Measurements from ENCODE around the gene ABLIM1. TPM values are rescaled to one million over a fixed set of nuclear protein-coding genes. Genes with fewer than 3 reads are reported as not detected.
A peak's percentile ranks its signal among the peaks of the same experiment; 100 is the strongest.

ABLIM1 gene
- total RNA-seq, 3 donors from 2014 or later, result 89.0 to 216 (median 131) TPM

- Histone ChIP-seq H3K27me3 (no peaks in the 10 kb centered on the region), H3K9me3 (no peaks in the 10 kb centered on the region), H3K4me1 (peaks cover 0 to 15% of the 10 kb centered on the region in 2 donors), H3K27ac (peak overlapping the region; percentile 41 to 90), H3K36me3 (no peaks in the 10 kb centered on the region), H3K4me3 (peak overlapping the region in 2 of 3 donors; percentile 28 to 60)
- DNase-seq (ENCODE audit: low spot score in 2 of 2), result no peak
- TF ChIP-seq, protein P1, sequence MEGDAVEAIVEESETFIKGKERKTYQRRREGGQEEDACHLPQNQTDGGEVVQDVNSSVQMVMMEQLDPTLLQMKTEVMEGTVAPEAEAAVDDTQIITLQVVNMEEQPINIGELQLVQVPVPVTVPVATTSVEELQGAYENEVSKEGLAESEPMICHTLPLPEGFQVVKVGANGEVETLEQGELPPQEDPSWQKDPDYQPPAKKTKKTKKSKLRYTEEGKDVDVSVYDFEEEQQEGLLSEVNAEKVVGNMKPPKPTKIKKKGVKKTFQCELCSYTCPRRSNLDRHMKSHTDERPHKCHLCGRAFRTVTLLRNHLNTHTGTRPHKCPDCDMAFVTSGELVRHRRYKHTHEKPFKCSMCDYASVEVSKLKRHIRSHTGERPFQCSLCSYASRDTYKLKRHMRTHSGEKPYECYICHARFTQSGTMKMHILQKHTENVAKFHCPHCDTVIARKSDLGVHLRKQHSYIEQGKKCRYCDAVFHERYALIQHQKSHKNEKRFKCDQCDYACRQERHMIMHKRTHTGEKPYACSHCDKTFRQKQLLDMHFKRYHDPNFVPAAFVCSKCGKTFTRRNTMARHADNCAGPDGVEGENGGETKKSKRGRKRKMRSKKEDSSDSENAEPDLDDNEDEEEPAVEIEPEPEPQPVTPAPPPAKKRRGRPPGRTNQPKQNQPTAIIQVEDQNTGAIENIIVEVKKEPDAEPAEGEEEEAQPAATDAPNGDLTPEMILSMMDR (IDR thresholded peaks at IDR 0.05), result no peak
- TF ChIP-seq POLR2AphosphoS5 (IDR thresholded peaks at IDR 0.05), result peak in 1 of 3 donors; percentile 17
- no peak for TF ChIP-seq POLR2A (IDR thresholded peaks at IDR 0.05)
- intact Hi-C loops (cut with DNase I; ENCODE audit: low total_unique reads), result no loop called here
Observed at GRCh38 chr10:114681542-114681941, 23.5 kb upstream of the ABLIM1 start.

DNA sequence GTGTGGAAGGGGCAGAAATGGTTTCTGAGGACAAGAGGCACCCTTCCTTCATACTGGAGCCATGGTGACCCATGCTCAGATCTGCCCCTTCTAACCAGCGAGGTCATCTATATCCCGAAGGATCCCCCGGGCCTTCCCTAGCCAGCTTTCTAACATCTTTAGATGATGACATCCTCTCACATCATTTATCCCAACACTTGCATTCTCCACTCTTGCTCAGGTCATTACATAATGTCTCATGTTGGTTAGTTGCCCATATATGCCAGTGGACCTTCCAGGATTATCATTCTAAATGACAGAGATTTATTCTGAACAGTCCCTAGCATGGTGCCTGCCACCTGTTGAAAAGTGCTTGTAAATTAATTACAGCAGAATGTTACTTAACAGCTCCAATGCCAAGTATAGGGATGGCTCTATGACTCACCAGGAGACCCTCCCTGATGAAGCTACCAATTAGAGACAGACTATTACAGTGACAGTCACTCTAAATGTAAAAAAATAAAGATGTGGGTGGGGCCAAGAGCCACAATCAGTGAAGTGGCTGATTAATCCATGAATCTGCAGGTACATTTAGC lies 22.6 kb upstream of the ABLIM1 start:
- intact Hi-C loops (cut with DNase I; ENCODE audit: low total_unique reads), result no loop called here
- H3K4me1 ChIP-seq, result peaks cover 0 to 15% of the 10 kb centered on the region in 2 donors
- no peak overlapping the region for H3K4me3 ChIP-seq
- peak overlapping the region in 1 of 2 donors; percentile 90 for H3K27ac ChIP-seq
- H3K27me3 ChIP-seq, result no peaks in the 10 kb centered on the region
- DNase-seq (ENCODE audit: low spot score in 2 of 2), result no peak
- H3K9me3 ChIP-seq, result no peaks in the 10 kb centered on the region
- H3K36me3 ChIP-seq, result no peaks in the 10 kb centered on the region
- TF ChIP-seq POLR2A (IDR thresholded peaks at IDR 0.05), result no peak
- TF ChIP-seq, protein P1 (IDR thresholded peaks at IDR 0.05), result no peak
- TF ChIP-seq POLR2AphosphoS5 (IDR thresholded peaks at IDR 0.05), result no peak

DNA sequence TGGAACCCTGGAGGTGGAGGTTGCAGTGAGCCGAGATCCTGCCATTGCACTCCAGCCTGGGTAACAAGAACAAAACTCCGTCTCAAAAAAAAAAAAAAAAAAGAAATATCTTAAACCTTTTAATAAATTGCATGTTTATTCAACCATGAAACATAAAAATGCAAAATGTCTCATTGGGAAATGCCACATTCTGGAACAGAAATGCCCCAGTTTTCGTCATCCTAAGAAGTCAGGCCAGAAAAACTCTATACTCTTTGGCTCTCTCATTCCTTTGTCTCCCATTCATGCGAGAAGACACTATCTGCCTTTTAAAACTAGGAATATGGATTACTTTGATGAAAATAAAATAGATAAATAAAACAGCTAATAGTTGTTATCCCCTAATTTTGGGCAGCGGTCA lies 21.5 kb upstream of the ABLIM1 start:
- no peak for TF ChIP-seq POLR2AphosphoS5 (IDR thresholded peaks at IDR 0.05)
- TF ChIP-seq, protein P1 (IDR thresholded peaks at IDR 0.05), result no peak
- TF ChIP-seq POLR2A (IDR thresholded peaks at IDR 0.05), result no peak
- intact Hi-C loops (cut with DNase I; ENCODE audit: low total_unique reads), result no loop called here
- Histone ChIP-seq H3K4me1 (peaks cover 0 to 7% of the 10 kb centered on the region in 2 donors), H3K27me3 (no peaks in the 10 kb centered on the region), H3K4me3 (no peak overlapping the region), H3K9me3 (no peaks in the 10 kb centered on the region), H3K36me3 (no peaks in the 10 kb centered on the region), H3K27ac (no peak overlapping the region)
- DNase-seq (ENCODE audit: low spot score in 2 of 2), result no peak

DNA sequence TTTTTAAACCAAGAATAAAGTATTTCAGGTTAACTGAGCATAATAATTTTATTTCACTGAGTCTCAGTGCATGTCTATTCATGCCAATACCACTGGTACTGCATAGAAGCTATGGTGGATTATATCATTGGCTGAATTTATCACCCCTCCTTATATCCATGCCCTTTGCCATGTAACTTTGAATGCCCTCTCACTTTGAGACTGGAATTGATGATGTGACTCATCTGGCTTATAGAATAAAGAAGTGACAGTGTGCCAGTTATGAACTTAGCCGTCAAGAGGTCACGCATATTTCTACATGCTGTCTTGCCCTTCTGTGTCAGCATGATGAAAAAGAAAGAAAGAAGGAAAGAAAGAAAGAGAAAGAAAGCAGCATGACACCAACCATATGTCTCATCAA lies 20.7 kb upstream of the ABLIM1 start:
- Histone ChIP-seq H3K36me3 (no peaks in the 10 kb centered on the region), H3K27me3 (no peaks in the 10 kb centered on the region), H3K9me3 (no peaks in the 10 kb centered on the region), H3K4me3 (no peak overlapping the region), H3K27ac (peak overlapping the region in 1 of 2 donors; percentile 40), H3K4me1 (peaks cover 0 to 4% of the 10 kb centered on the region in 2 donors)
- DNase-seq (ENCODE audit: low spot score in 2 of 2), result no peak
- intact Hi-C loops (cut with DNase I; ENCODE audit: low total_unique reads), result no loop called here
- TF ChIP-seq, protein P1 (IDR thresholded peaks at IDR 0.05), result no peak
- TF ChIP-seq POLR2A (IDR thresholded peaks at IDR 0.05), result no peak
- no peak for TF ChIP-seq POLR2AphosphoS5 (IDR thresholded peaks at IDR 0.05)

DNA sequence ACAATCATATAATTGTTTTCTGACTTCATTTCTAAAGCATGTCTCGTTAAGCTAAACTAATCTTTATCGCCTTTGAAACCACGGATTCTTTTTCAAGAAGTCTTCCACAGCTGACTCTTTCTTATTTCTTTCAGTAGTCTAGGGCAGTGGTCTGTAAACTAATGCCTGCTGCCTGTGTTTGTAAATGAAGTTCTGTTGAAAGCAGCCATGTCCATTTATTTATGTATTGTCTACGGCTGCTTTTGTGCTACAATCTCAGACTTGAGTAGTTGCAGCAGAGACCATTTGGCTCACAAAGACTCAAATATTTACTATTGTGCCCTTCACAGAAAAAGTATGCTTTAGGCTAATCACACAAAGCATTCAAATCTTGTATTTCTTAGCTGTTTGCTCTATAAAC lies 20.3 kb upstream of the ABLIM1 start:
- Histone ChIP-seq H3K27me3 (no peaks in the 10 kb centered on the region), H3K27ac (peak overlapping the region; percentile 8 to 28), H3K4me3 (no peak overlapping the region), H3K4me1 (peaks cover 0 to 4% of the 10 kb centered on the region in 2 donors), H3K36me3 (no peaks in the 10 kb centered on the region), H3K9me3 (no peaks in the 10 kb centered on the region)
- TF ChIP-seq POLR2A (IDR thresholded peaks at IDR 0.05), result no peak
- TF ChIP-seq, protein P1 (IDR thresholded peaks at IDR 0.05), result no peak
- intact Hi-C loops (cut with DNase I; ENCODE audit: low total_unique reads), result no loop called here
- no peak for DNase-seq (ENCODE audit: low spot score in 2 of 2)
